22Rv1 (cell line): ENCODE data around the gene SREBF2.

Experiments used
- H3K27ac ChIP-seq: fragments of 450-650 bp; 2 replicates; pipeline ENCODE4 v1.5.1; 2017
- ZFX ChIP-seq: fragments of 450-650 bp; IDR thresholded peaks from 2 replicates; pipeline ENCODE4 v1.6.1; 2017; ENCODE audit warnings: antibody characterized with exemption, borderline replicate concordance
- TF ChIP-seq, protein P1 (sequence below): fragments of 450-650 bp; IDR thresholded peaks from 2 replicates; pipeline ENCODE4 v1.5.1; 2017; ENCODE audit warnings: mild to moderate bottlenecking

SREBF2 gene

DNA sequence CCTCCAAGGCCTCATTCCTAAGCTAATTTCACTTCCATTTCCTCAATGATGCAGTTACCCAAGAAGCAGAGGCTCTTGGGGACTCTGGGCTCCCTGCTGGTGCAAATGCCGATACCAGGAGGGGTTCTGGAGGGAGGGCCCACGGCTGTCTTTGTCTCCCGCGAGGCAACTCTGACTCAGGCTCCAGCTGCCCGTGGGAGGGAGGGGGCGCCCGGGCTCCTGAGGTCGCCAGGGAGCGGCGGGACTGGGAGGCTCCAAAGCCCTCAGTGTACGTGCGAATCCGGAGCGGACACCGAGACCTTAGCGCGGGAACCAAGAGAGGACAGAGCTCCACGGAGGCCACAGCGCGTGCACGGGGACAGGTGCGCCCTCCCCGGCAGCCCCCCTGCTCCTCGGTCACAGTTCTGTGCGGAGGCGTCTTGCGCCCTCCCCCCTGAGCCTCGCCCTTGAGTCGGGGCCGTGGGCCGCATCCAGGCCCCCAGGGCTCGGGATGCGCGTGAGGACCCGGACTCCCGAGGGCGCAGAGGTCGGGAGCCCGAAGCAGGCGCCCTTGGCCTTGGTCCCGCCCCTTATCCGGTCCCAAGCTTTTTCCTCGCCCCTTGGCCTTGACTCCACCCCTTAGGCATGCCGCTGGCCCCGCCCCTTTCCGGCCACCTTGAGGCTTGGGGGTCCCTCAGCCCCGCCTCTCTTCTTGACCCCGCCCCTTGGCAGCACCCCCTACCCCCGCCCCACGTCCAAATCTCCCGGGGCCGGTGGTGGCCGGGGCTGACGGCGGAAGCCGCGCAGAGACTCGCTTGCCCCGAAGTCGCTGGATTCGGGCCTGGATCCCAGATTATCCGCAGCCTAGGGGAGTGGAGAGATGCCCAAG, 86.7 kb downstream of the SREBF2 start:
- TF ChIP-seq, protein P1, sequence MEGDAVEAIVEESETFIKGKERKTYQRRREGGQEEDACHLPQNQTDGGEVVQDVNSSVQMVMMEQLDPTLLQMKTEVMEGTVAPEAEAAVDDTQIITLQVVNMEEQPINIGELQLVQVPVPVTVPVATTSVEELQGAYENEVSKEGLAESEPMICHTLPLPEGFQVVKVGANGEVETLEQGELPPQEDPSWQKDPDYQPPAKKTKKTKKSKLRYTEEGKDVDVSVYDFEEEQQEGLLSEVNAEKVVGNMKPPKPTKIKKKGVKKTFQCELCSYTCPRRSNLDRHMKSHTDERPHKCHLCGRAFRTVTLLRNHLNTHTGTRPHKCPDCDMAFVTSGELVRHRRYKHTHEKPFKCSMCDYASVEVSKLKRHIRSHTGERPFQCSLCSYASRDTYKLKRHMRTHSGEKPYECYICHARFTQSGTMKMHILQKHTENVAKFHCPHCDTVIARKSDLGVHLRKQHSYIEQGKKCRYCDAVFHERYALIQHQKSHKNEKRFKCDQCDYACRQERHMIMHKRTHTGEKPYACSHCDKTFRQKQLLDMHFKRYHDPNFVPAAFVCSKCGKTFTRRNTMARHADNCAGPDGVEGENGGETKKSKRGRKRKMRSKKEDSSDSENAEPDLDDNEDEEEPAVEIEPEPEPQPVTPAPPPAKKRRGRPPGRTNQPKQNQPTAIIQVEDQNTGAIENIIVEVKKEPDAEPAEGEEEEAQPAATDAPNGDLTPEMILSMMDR = no peak
- no peak for TF ChIP-seq ZFX
- peak overlapping the region; percentile 45 for H3K27ac ChIP-seq

DNA sequence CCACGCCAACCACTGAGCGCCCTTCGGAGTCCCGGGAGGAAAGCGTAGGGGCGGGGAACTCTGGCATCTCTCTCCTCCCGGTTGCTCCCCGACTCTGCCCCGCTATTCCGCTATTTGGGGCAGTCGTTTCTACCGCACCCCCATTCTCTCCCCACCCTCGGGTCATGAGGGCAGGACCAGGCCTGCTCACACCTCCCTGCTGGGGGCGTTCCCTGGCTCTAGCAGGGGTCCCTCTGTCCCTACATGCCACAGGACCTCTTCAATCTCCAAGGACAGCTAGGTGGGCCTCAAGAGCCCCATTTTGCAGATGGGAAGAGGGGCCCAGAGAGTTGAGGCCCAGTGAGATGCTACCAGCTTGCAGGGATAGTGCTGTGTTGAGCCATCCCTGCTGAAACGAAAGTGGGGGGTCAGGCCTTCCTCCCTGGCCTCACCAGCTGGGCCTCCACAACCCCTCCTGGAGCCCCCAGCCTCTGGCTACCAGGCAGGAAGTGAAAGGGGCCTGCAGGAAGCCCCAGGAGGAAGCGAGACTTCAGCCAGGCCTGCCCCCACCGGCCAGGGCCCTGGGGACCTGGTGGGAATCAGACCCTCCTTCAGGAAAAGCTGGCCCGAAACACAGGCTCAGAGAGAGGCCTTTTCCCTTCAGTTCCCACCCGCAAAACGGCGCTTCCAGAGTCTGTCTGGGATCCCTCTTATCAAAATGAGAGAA, 87.5 kb downstream of the SREBF2 start:
- TF ChIP-seq ZFX = no peak
- TF ChIP-seq, protein P1 = no peak
- no peak overlapping the region; the same call in 1 of the 2 replicates for H3K27ac ChIP-seq

DNA sequence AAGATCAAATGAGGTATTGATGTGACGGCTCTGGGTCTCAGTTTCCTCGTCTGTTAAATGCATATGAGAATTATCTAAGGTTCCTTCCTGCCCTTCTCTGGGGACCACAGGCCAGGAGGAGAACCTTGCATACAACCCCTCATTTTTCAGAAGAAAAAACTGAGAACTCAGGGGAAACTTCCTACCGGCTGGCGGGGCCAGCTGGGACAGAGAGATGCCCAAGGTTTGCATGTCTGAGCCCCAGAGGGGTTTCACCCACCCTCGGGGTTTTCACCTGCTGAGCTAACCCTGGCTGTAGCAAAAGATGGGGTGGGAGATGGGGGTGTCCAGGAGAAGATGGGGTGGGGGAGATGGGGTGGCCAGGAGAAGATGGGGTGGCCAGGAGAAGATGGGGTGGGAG, 89.4 kb downstream of the SREBF2 start:
- H3K27ac ChIP-seq = no peak overlapping the region
- TF ChIP-seq, protein P1 = no peak
- TF ChIP-seq ZFX = no peak

DNA sequence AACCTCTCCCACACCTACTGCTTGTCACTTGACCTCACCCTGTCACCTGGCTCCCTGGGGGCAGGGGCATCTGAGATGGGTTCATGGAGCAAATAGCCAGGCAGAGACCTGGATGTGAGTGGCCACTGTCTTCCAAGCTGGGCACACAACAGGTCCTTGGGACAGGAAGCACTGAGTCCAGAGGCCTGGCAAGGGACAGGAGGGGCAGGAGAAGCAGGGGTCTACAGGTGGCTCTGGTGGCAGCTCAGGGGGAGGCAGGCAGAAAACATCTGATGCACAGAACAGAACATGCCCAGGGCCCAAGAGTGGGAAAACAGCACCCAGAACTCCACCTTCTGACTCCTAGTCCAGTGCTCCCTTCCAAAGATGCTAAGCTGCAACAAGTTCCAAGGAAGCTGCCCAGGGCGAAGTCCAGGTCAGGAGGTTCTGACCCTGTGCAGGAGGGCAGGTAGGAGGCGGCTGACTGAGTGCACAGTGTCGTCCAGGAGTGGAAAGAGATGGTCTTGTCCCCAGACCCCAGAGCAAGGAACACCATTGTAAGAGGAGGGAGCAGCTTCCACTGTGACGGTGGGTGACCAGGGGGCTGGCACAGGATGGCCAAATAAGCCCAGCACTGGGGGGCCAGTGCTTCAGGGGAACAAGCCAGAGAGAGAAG, 90.2 kb downstream of the SREBF2 start:
- TF ChIP-seq, protein P1 = no peak
- TF ChIP-seq ZFX = no peak
- H3K27ac ChIP-seq = no peak overlapping the region

DNA sequence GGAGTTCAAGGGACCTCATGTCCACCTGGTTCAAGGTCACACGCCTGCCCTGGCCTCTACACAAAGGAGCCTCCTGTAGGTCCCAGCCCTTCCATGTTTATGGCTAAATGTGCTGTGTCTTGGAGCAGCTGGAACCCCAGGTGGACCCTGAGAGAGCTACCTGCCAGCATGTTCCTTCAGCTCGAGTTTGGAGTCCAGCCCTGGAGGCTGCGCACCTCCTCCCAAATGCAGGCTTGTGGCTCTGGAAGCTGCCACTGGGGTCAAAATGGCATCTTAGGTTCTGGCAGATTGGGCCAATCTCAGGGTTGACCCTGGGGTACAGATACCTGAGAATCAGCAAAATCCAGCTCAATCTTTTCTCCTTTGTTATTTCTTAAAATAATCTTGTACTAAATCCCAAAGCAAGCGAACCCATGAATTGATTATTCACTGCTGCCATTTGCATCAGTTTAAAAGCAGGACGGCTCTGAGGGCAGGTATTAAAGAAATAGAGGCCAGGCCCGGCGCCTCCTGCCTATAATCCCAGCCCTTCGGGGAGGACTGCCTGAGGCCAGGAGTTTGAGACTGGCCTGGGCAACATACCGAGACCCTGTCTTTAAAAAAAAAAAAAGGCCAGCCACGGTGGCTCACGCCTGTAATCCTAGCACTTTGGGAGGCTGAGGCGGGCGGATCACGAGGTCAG, 90.8 kb downstream of the SREBF2 start:
- no peak for TF ChIP-seq ZFX
- TF ChIP-seq, protein P1 = no peak
- H3K27ac ChIP-seq = no peak overlapping the region

DNA sequence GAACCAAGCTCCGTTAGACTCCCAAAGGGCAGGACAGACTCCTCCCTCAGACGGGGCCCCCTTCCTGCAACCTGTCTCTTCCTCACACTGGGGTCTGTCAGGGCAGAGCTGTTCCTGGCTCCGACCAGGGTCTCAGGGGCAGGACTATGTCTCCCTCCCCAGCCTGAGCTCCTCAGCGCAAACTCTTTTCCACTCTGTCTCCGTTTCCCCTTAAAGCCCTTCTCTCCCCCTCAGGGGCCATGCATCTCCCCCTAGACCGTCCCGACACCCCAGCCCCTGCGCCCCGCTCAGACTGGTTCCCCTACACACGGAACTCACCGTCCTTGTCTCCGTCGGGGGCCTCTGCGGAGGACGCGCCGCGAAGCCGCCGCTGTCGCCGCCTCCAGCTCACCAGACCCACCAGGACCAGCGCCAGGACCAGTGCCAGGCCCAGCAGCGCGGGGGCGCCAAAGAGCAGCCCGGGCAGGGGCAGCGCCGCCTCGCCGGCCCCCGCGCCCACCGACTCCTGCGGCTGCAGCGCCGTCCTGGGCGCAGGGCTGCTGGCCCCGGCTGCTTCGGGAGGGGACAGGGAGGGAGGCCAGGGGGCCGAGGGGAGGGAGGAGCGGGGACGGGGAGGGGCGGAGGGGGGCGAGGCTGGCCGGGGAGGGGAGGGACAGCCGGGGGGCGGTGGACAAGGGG, 93.0 kb downstream of the SREBF2 start:
- no peak for TF ChIP-seq ZFX
- TF ChIP-seq, protein P1 = peak; percentile 98
- H3K27ac ChIP-seq = no peak overlapping the region
